ENCODE data around the gene MOV10.
"Not testable (repeated sequence)": the region's sequence is repeated elsewhere in the genome, so short reads cannot be mapped to it uniquely, and the experiment has no call there.

MOV10 gene

DNA sequence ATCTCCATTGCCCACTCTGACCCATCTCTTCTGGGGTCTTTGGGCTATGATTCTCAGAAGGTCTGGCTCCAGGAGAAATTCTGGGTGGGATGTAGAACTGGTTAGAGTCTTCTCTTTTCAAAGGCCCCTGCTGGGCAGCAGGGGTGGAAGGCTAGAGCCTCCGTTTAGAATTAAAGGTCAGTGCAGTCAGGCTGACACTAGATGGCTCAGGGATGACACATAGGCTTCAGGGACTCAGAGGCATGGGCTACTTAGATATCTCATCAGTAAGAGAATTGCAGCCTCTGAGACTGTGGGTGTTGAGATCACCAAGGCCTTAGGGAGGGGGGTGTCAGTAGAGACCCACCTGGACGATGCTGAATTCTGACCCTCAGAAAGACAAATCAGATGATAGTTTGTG lies 53.3 kb downstream of the MOV10 start:
- Histone ChIP-seq H3K4me1 (ENCODE audit: low read length) (no peaks in the 10 kb centered on the region), H3F3A (ENCODE audit: insufficient read depth, low read length) (no peaks in the 10 kb centered on the region), H3K27ac (ENCODE audit: low read length) (no peak overlapping the region), H3K9me3 (replicated peaks; ENCODE audit: insufficient read depth, low read length) (no peaks in the 10 kb centered on the region), H3K4me3 (ENCODE audit: low read length) (no peak overlapping the region), H3K9me2 (replicated peaks; ENCODE audit: insufficient read depth, low read length) (no peaks in the 10 kb centered on the region), H3K4me2 (ENCODE audit: low read depth, low read length) (no peak overlapping the region), H3K36me3 (replicated peaks; ENCODE audit: insufficient read depth, low read length) (no peaks in the 10 kb centered on the region), H3K27me3 (replicated peaks; ENCODE audit: insufficient read depth, low read length) (no peaks in the 10 kb centered on the region), H3K9ac (ENCODE audit: low read length) (no peak overlapping the region), H3K79me2 (ENCODE audit: low read length) (no peaks in the 10 kb centered on the region), H4K20me1 (ENCODE audit: insufficient read depth, low read length) (no peaks in the 10 kb centered on the region), H2AFZ (ENCODE audit: low read length) (no peak overlapping the region)
- no peak for DNase-seq
- TF ChIP-seq EZH2phosphoT487 (IDR thresholded peaks at IDR 0.05; ENCODE audit: low read length) = no peak

DNA sequence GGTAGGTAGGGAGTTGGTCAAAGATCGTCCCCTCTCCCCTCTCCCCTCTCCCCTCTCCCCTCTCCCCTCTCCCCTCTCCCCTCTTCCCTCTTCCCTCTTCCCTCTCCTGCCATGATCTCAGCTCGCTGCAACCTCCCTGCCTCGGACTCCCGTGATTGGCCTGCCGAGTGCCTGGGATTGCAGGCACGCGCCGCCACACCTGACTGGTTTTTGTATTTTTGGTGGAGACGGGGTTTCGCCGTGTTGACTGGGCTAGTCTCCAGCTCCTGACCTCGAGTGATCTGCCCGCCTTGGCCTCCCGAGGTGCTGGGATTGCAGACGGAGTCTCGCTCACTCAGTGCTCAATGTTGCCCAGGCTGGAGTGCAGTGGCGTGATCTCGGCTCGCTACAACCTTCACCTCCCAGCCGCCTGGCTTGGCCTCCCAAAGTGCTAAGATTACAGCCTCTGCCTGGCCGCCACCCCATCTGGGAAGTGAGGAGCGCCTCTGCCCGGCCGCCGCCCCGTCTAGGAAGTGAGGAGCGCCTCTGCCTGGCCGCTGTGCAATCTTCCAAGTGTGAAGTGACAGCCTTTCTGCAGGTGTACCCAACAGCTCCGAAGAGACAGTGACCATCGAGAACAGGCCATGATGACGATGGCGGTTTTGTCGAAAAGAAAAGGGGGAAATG lies 54.0 kb downstream of the MOV10 start:
- H3K4me2 ChIP-seq (ENCODE audit: low read depth, low read length); H3K4me1 ChIP-seq (ENCODE audit: low read length); H2AFZ ChIP-seq (ENCODE audit: low read length); H3K9ac ChIP-seq (ENCODE audit: low read length); H3K27me3 ChIP-seq (replicated peaks; ENCODE audit: insufficient read depth, low read length); H4K20me1 ChIP-seq (ENCODE audit: insufficient read depth, low read length); H3K9me2 ChIP-seq (replicated peaks; ENCODE audit: insufficient read depth, low read length); H3K9me3 ChIP-seq (replicated peaks; ENCODE audit: insufficient read depth, low read length); H3F3A ChIP-seq (ENCODE audit: insufficient read depth, low read length); H3K27ac ChIP-seq (ENCODE audit: low read length); H3K4me3 ChIP-seq (ENCODE audit: low read length); H3K79me2 ChIP-seq (ENCODE audit: low read length); H3K36me3 ChIP-seq (replicated peaks; ENCODE audit: insufficient read depth, low read length); DNase-seq: not testable (repeated sequence)

DNA sequence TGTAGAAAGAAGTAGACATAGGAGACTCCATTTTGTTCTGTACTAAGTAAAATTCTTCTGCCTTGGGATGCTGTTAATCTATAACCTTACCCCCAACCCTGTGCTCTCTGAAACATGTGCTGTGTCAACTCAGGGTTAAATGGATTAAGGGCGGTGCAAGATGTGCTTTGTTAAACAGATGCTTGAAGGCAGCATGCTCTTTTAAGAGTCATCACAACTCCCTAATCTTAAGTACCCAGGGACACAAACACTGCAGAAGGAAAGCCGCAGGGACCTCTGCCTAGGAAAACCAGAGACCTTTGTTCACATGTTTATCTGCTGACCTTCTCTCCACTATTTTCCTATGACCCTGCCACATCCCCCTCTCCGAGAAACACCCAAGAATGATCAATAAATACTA lies 54.6 kb downstream of the MOV10 start:
- H3F3A ChIP-seq (ENCODE audit: insufficient read depth, low read length); H3K79me2 ChIP-seq (ENCODE audit: low read length); H3K9ac ChIP-seq (ENCODE audit: low read length); H3K27me3 ChIP-seq (replicated peaks; ENCODE audit: insufficient read depth, low read length); H3K27ac ChIP-seq (ENCODE audit: low read length); DNase-seq; H3K9me2 ChIP-seq (replicated peaks; ENCODE audit: insufficient read depth, low read length); H3K4me2 ChIP-seq (ENCODE audit: low read depth, low read length); H3K4me3 ChIP-seq (ENCODE audit: low read length); H2AFZ ChIP-seq (ENCODE audit: low read length); H3K4me1 ChIP-seq (ENCODE audit: low read length); H3K36me3 ChIP-seq (replicated peaks; ENCODE audit: insufficient read depth, low read length); H3K9me3 ChIP-seq (replicated peaks; ENCODE audit: insufficient read depth, low read length); H4K20me1 ChIP-seq (ENCODE audit: insufficient read depth, low read length): not testable (repeated sequence)

DNA sequence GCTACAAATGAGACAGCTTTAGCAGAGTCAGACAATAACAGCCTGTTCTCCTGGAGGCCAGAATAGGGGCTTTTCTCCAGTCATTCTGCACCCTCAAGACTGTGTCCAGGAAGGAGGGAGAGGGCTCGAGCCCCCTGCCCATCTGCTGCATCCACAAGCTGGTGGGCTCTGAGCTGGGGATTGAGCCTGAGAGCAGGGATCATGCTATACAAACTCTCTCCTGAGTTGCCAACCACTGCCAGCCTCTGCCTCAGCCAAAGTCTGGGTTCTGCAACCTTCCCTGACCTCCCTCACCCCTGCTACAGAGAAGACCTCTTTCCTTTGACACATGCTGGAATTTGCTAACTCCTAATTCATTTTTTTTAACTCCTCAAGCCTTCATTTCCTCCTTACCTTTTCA lies 55.5 kb downstream of the MOV10 start:
- TF ChIP-seq EZH2phosphoT487 (IDR thresholded peaks at IDR 0.05; ENCODE audit: low read length) = no peak
- TF ChIP-seq EZH2 (optimal IDR thresholded peaks at IDR 0.05; ENCODE audit: low read depth, low read length) = no peak
- TF ChIP-seq, protein P1, sequence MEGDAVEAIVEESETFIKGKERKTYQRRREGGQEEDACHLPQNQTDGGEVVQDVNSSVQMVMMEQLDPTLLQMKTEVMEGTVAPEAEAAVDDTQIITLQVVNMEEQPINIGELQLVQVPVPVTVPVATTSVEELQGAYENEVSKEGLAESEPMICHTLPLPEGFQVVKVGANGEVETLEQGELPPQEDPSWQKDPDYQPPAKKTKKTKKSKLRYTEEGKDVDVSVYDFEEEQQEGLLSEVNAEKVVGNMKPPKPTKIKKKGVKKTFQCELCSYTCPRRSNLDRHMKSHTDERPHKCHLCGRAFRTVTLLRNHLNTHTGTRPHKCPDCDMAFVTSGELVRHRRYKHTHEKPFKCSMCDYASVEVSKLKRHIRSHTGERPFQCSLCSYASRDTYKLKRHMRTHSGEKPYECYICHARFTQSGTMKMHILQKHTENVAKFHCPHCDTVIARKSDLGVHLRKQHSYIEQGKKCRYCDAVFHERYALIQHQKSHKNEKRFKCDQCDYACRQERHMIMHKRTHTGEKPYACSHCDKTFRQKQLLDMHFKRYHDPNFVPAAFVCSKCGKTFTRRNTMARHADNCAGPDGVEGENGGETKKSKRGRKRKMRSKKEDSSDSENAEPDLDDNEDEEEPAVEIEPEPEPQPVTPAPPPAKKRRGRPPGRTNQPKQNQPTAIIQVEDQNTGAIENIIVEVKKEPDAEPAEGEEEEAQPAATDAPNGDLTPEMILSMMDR (IDR thresholded peaks at IDR 0.05; ENCODE audit: low read length) = no peak
- no peaks in the 10 kb centered on the region for H3K4me1 ChIP-seq (ENCODE audit: low read length)

DNA sequence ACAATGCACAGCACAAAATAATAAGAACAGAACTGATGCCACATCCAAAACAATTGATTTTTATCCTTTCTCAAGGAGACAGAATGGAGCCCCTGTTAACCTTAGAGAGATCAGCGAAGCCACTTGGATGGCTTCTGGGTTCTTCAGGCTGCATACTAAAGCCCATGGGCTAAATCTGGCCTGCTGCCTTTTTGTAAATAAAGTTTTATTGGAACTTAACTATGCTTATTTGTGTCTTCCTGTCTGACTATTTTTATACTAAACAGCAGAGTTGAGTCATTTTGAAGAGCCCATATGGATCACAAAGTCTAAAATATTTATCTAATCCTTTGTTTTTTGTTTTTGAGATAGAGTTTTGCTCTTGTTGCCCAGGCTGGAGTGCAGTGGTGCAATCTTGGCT lies 57.0 kb downstream of the MOV10 start:
- no peaks in the 10 kb centered on the region for H4K20me1 ChIP-seq (ENCODE audit: insufficient read depth, low read length)
- TF ChIP-seq, protein P1 (IDR thresholded peaks at IDR 0.05; ENCODE audit: low read length) = no peak
- TF ChIP-seq EZH2 (optimal IDR thresholded peaks at IDR 0.05; ENCODE audit: low read depth, low read length) (no peak), EZH2phosphoT487 (IDR thresholded peaks at IDR 0.05; ENCODE audit: low read length) (no peak)

More for the DNA sequence above, 55.5 kb downstream of the MOV10 start:
- Histone ChIP-seq H3K27ac (ENCODE audit: low read length) (no peak overlapping the region), H2AFZ (ENCODE audit: low read length) (no peak overlapping the region), H3K4me3 (ENCODE audit: low read length) (no peak overlapping the region), H3K4me2 (ENCODE audit: low read depth, low read length) (no peak overlapping the region), H4K20me1 (ENCODE audit: insufficient read depth, low read length) (no peaks in the 10 kb centered on the region), H3K9me2 (replicated peaks; ENCODE audit: insufficient read depth, low read length) (no peaks in the 10 kb centered on the region), H3K36me3 (replicated peaks; ENCODE audit: insufficient read depth, low read length) (no peaks in the 10 kb centered on the region), H3K27me3 (replicated peaks; ENCODE audit: insufficient read depth, low read length) (no peaks in the 10 kb centered on the region; the same call in 1 of the 2 replicates), H3K9ac (ENCODE audit: low read length) (no peak overlapping the region), H3F3A (ENCODE audit: insufficient read depth, low read length) (no peaks in the 10 kb centered on the region), H3K9me3 (replicated peaks; ENCODE audit: insufficient read depth, low read length) (no peaks in the 10 kb centered on the region), H3K79me2 (ENCODE audit: low read length) (no peaks in the 10 kb centered on the region)
- DNase-seq = no peak

More for the DNA sequence above, 57.0 kb downstream of the MOV10 start:
- H3K27ac ChIP-seq (ENCODE audit: low read length) = no peak overlapping the region
- no peaks in the 10 kb centered on the region for H3K36me3 ChIP-seq (replicated peaks; ENCODE audit: insufficient read depth, low read length)
- no peaks in the 10 kb centered on the region for H3K9me3 ChIP-seq (replicated peaks; ENCODE audit: insufficient read depth, low read length)
- no peaks in the 10 kb centered on the region; the same call in 1 of the 2 replicates for H3K27me3 ChIP-seq (replicated peaks; ENCODE audit: insufficient read depth, low read length)
- H3F3A ChIP-seq (ENCODE audit: insufficient read depth, low read length) = no peaks in the 10 kb centered on the region
- H3K9me2 ChIP-seq (replicated peaks; ENCODE audit: insufficient read depth, low read length) = no peaks in the 10 kb centered on the region
- H3K4me2 ChIP-seq (ENCODE audit: low read depth, low read length) = no peak overlapping the region
- no peak overlapping the region for H3K4me3 ChIP-seq (ENCODE audit: low read length)
- no peak overlapping the region for H3K9ac ChIP-seq (ENCODE audit: low read length)
- H3K79me2 ChIP-seq (ENCODE audit: low read length) = no peaks in the 10 kb centered on the region
- DNase-seq = no peak
- H2AFZ ChIP-seq (ENCODE audit: low read length) = no peak overlapping the region
- H3K4me1 ChIP-seq (ENCODE audit: low read length) = no peaks in the 10 kb centered on the region
